Activated CD4-positive, alpha-beta T cell treated with anti-CD3 and anti-CD28 coated beads, Interleukin-2, amount 10 ng/mL, durations not matched to agents 24 days and 14 days (primary cell): ENCODE results near the gene NKAIN2. TPM values are rescaled to one million over a fixed set of nuclear protein-coding genes. Genes with fewer than 3 reads are reported as not detected.

Experiments
- DNase-seq: peaks from one replicate; pipeline ENCODE4 v3.0.0; 2022
- H3K27ac Mint-ChIP-seq: one replicate; pipeline ENCODE4 v1.8.0; 2022; ENCODE audit warnings: mild to moderate bottlenecking, mixed read lengths
- H3K27me3 Mint-ChIP-seq: one replicate; pipeline ENCODE4 v1.8.0; 2022; ENCODE audit warnings: mixed read lengths
- H3K36me3 Mint-ChIP-seq: one replicate; pipeline ENCODE4 v1.8.0; 2022; ENCODE audit warnings: low read depth, mild to moderate bottlenecking, mixed read lengths
- H3K4me1 Mint-ChIP-seq: one replicate; pipeline ENCODE4 v1.8.0; 2021; ENCODE audit warnings: mixed read lengths
- H3K4me3 Mint-ChIP-seq: one replicate; pipeline ENCODE4 v1.8.0; 2022; ENCODE audit warnings: mild to moderate bottlenecking, moderate library complexity, mixed read lengths
- H3K9me3 Mint-ChIP-seq: one replicate; pipeline ENCODE4 v1.8.0; 2021; ENCODE audit warnings: mixed read lengths
- intact Hi-C: fragments of 100-400 bp; cut with micrococcal nuclease; formaldehyde crosslinking; loops from one replicate; pipeline ENCODE4 v1.15.1; 2023
- total RNA-seq: library from RNA; stranded (reverse); gene quantifications from 2 replicates; pipeline ENCODE4 v1.2.3, GENCODE V29; 2022

NKAIN2 gene
- total RNA-seq, 1 donor from 2014 or later = not detected

DNA sequence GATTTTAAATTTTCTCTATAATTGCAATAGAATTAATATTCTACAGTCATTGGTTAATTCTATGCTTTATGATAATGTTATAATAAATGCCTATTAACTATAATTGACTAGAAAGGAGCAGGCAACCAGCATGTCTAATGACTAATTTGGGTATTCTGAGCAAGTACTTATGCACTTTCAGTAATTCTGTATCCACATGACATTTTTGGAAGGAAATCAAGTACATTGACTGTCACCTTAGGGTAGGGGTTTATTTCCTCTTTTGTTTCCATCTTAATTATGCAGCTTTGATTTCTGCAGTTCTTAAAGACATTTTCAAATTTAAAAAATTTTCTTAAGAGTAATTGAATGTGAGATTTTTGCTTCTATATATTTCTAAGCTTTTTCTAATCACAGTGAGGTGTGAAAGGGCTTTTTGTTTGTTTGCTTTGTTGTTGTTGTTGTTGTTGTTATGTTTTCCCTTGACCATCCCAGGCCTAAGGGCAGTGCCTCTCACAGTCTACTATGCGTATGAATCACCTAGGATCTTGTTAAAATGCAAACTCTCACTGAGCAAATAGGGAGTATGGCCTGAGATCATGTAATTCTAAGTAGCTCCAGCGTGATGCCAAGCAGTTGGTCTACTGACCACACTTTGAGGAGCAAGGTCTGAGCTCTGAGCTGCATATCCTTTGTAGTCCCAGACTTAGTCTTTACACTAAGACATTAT is 691.4 kb downstream of the NKAIN2 start:
- intact Hi-C loops = no loop called here
- no peaks in the 10 kb centered on the region for H3K36me3 Mint-ChIP-seq
- H3K4me3 Mint-ChIP-seq = no peak overlapping the region
- no peaks in the 10 kb centered on the region for H3K27me3 Mint-ChIP-seq
- no peak for DNase-seq
- no peak overlapping the region for H3K27ac Mint-ChIP-seq
- H3K9me3 Mint-ChIP-seq = no peaks in the 10 kb centered on the region
- no peaks in the 10 kb centered on the region for H3K4me1 Mint-ChIP-seq

- intact Hi-C loops = no loop called here
- H3K36me3 Mint-ChIP-seq = no peaks in the 10 kb centered on the region
- no peak overlapping the region for H3K27ac Mint-ChIP-seq
- no peaks in the 10 kb centered on the region for H3K27me3 Mint-ChIP-seq
- H3K9me3 Mint-ChIP-seq = no peaks in the 10 kb centered on the region
- H3K4me1 Mint-ChIP-seq = no peaks in the 10 kb centered on the region
- H3K4me3 Mint-ChIP-seq = no peak overlapping the region
- DNase-seq = no peak
Observed at GRCh38 chr6:124495665-124496190, 692.1 kb downstream of the NKAIN2 start.

- Mint-ChIP-seq H3K4me3 (no peak overlapping the region), H3K36me3 (no peaks in the 10 kb centered on the region), H3K27ac (no peak overlapping the region), H3K27me3 (no peaks in the 10 kb centered on the region), H3K4me1 (no peaks in the 10 kb centered on the region), H3K9me3 (no peaks in the 10 kb centered on the region)
- intact Hi-C loops = no loop called here
- DNase-seq = no peak
Observed at GRCh38 chr6:124496334-124496733, 692.7 kb downstream of the NKAIN2 start.

DNA sequence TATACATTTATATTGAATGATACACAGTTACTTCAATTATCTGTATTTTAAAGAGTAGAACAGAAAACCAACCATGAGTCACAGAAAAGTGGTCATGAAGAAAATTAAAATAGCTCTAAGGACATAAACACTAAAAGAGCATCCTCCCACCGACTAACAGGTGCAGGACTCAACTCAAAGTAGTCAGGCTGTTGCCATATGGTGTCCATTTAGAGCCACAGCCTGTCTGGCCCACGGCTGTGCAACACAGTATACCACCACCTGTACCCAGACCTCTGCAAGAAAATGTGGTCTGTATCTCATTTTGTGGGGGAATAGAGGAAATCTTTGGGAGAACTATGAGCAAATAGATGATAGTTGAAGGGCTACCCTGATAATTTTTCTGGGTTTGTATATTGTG is 708.8 kb downstream of the NKAIN2 start:
- Mint-ChIP-seq H3K27ac (no peak overlapping the region), H3K36me3 (no peaks in the 10 kb centered on the region), H3K4me3 (no peak overlapping the region), H3K27me3 (no peaks in the 10 kb centered on the region), H3K4me1 (no peaks in the 10 kb centered on the region), H3K9me3 (no peaks in the 10 kb centered on the region)
- no peak for DNase-seq
- intact Hi-C loops = no loop called here

DNA sequence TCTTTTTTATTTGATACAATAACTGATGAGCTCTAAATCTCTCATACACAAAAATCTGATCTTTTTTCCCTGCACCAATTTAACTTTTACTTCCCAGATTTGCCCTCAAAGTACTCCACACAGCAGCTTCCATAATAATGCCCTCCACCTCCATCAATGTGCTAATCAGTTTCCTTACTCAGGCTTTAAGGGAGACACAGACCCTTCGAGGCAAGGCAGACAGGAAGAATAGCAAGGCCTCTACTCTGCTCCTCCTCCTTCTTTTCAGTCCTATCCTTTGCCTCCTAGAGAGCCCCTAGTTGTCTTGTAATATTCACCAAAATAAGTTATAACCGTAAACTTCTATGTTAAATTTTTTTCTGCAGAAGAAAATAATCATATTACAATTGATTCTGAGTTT is 713.7 kb downstream of the NKAIN2 start:
- Mint-ChIP-seq H3K27ac (no peak overlapping the region), H3K4me1 (no peaks in the 10 kb centered on the region), H3K9me3 (no peaks in the 10 kb centered on the region), H3K36me3 (no peaks in the 10 kb centered on the region), H3K4me3 (no peak overlapping the region), H3K27me3 (no peaks in the 10 kb centered on the region)
- DNase-seq = no peak
- intact Hi-C loops = no loop called here

DNA sequence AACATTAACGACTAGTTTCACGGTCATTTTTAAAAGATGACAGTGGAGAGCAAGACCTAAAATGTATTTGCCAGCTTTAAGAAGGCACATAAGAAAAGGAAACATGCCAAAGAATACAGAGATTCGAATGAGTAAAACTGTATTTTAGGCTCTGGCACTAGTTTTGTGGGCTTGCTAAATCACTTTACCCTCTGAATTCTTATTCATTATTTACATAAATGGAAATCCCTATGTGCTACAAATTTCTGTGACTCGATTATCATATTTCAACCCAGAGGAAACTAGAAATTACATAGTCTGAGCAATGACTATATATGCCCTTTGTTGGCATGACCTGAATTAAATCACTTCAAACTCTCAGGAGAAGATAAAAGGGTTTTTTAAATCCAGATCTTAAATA is 716.8 kb downstream of the NKAIN2 start:
- Mint-ChIP-seq H3K9me3 (no peaks in the 10 kb centered on the region), H3K36me3 (no peaks in the 10 kb centered on the region), H3K4me3 (no peak overlapping the region), H3K27ac (no peak overlapping the region), H3K27me3 (no peaks in the 10 kb centered on the region), H3K4me1 (no peaks in the 10 kb centered on the region)
- intact Hi-C loops = no loop called here
- DNase-seq = no peak

DNA sequence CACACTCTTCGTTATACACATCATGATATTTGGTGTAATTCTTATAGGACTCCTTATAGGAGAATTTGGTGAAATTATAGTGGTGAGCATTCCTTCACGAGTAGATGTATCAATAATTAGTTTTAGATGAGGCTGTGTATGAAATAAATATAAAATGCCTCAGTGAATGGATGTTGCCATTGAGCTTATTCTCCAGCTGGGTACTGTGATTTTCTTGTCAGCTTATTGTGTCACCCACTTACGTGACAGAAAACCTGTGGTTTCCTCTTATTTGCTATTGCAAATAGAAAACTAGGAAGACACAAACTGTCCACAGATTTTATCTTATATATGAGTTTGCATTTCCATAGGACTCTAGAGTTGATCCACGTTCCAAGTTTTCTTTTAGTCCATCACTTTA is 718.7 kb downstream of the NKAIN2 start:
- intact Hi-C loops = no loop called here
- Mint-ChIP-seq H3K36me3 (no peaks in the 10 kb centered on the region), H3K27ac (no peak overlapping the region), H3K27me3 (no peaks in the 10 kb centered on the region), H3K4me3 (no peak overlapping the region), H3K9me3 (no peaks in the 10 kb centered on the region), H3K4me1 (no peaks in the 10 kb centered on the region)
- DNase-seq = no peak

DNA sequence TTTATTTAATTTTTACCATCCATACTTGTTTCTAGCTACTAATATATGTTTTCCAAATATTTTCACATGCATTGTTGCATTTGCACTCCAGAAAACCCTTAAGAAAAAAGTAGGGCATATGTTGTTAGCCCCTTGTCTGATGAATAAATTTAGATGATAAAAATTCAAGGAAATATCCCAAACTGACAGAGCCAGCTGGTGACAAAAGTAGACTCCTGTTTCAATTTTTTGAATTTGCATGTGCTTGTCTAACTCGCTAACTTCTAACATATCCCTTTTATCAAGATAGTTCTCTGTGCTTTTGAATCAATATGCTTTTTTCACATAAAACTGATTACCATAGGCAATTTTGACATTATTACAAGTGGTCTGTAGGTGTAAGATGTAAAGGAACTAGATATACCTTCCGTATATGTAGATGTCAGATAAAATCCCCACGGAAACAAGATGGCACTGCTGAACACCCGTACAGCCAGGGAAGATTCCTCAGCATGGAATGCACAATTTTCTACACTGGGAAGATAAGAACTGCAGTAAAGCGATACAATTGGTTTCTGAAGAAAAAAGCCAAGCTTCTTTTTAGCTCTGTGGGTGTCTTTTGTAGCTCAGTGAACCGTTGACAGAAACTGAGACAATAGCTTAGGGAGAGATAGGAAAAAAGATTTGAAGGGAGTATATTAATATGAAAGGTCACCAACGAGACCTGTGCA is 721.0 kb downstream of the NKAIN2 start:
- DNase-seq = no peak
- Mint-ChIP-seq H3K36me3 (no peaks in the 10 kb centered on the region), H3K4me3 (no peak overlapping the region), H3K9me3 (no peaks in the 10 kb centered on the region), H3K27me3 (no peaks in the 10 kb centered on the region), H3K27ac (no peak overlapping the region), H3K4me1 (no peaks in the 10 kb centered on the region)
- intact Hi-C loops = no loop called here

GRCh38 chr6:124530926-124531325 is 727.3 kb downstream of the NKAIN2 start:
- no peaks in the 10 kb centered on the region for H3K9me3 Mint-ChIP-seq
- no peak for DNase-seq
- no peaks in the 10 kb centered on the region for H3K36me3 Mint-ChIP-seq
- no peak overlapping the region for H3K4me3 Mint-ChIP-seq
- no peaks in the 10 kb centered on the region for H3K27me3 Mint-ChIP-seq
- no peaks in the 10 kb centered on the region for H3K4me1 Mint-ChIP-seq
- no peak overlapping the region for H3K27ac Mint-ChIP-seq
- intact Hi-C loops = no loop called here

- no peak for DNase-seq
- Mint-ChIP-seq H3K27me3 (no peaks in the 10 kb centered on the region), H3K4me3 (no peak overlapping the region), H3K4me1 (no peaks in the 10 kb centered on the region), H3K9me3 (no peaks in the 10 kb centered on the region), H3K36me3 (no peaks in the 10 kb centered on the region), H3K27ac (no peak overlapping the region)
- intact Hi-C loops = no loop called here
Observed at GRCh38 chr6:124535299-124535698, 731.6 kb downstream of the NKAIN2 start.

DNA sequence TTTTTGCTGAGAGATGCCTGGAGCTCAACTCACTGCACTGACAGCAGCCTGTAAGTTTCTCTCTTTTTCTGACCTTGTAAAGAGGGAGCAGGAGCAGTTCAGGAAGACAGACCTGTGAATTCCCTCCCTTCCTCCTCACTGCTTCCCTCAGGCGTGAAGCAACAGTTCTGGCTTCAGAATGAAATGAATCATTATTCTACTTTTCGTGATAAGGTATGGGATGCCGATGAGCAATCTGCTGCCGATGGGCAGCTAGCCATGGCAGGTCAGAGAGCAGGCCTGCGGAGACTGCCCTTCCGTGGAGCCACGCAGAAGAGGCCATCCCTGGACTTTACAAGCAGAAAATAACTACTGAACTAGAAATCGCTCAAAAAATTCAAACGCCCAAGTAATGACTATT is 732.1 kb downstream of the NKAIN2 start:
- Mint-ChIP-seq H3K36me3 (no peaks in the 10 kb centered on the region), H3K9me3 (no peaks in the 10 kb centered on the region)

GRCh38 chr6:124536157-124536841 is 732.6 kb downstream of the NKAIN2 start:
- no peak for DNase-seq
- Mint-ChIP-seq H3K27me3 (no peaks in the 10 kb centered on the region), H3K9me3 (no peaks in the 10 kb centered on the region), H3K4me3 (no peak overlapping the region), H3K36me3 (no peaks in the 10 kb centered on the region), H3K27ac (no peak overlapping the region), H3K4me1 (no peaks in the 10 kb centered on the region)
- intact Hi-C loops = no loop called here

More for the DNA sequence above, 732.1 kb downstream of the NKAIN2 start:
- Mint-ChIP-seq H3K27me3 (no peaks in the 10 kb centered on the region), H3K4me1 (no peaks in the 10 kb centered on the region), H3K4me3 (no peak overlapping the region), H3K27ac (no peak overlapping the region)
- no peak for DNase-seq
- intact Hi-C loops = no loop called here

DNA sequence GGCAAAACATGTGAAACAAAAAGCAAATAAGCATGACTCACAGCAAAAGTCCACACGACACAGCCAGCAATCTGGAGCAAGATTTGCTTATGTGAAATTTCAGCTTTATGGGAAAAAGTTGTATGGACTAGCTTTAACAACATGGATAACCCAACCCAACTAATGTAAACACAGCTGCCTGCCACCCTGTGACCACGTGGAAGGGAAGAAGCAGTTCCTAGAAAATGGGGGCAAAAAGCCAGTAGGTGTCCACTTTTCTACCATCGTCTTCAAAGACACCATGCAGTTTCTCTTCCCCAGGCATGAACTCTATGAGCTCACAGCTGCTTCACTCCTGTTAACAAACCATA is 733.2 kb downstream of the NKAIN2 start:
- Mint-ChIP-seq H3K27me3 (no peaks in the 10 kb centered on the region), H3K9me3 (no peaks in the 10 kb centered on the region), H3K4me1 (no peaks in the 10 kb centered on the region), H3K27ac (no peak overlapping the region), H3K36me3 (no peaks in the 10 kb centered on the region), H3K4me3 (no peak overlapping the region)
- intact Hi-C loops = no loop called here
- no peak for DNase-seq

- no peak for DNase-seq
- Mint-ChIP-seq H3K27ac (no peak overlapping the region), H3K4me3 (no peak overlapping the region), H3K36me3 (no peaks in the 10 kb centered on the region), H3K4me1 (no peaks in the 10 kb centered on the region), H3K27me3 (no peaks in the 10 kb centered on the region), H3K9me3 (no peaks in the 10 kb centered on the region)
- intact Hi-C loops = no loop called here
Observed at GRCh38 chr6:124539096-124539495, 735.4 kb downstream of the NKAIN2 start.
